ENCODE results near the gene PRRC2B. TPM values are rescaled to one million over a fixed set of nuclear protein-coding genes. Genes with fewer than 3 reads are reported as not detected.
"Not testable (repeated sequence)": the region's sequence is repeated elsewhere in the genome, so short reads cannot be mapped to it uniquely, and the experiment has no call there.

PRRC2B gene
- total RNA-seq, 2 donors from 2014 or later: 110 to 114 TPM

- intact Hi-C loops (cut with DNase I, micrococcal nuclease): no loop called here
- ATAC-seq (no peak), DNase-seq (no peak)
These were observed 97.3 kb downstream of the PRRC2B start for GRCh38 chr9:131491001-131491710.

- ATAC-seq (no peak), DNase-seq (no peak)
- intact Hi-C loops (cut with DNase I, micrococcal nuclease): no loop called here
These were observed 98.2 kb downstream of the PRRC2B start for GRCh38 chr9:131492070-131492469.

GRCh38 chr9:131494296-131494870 is 100.5 kb downstream of the PRRC2B start:
- DNase-seq (no peak), ATAC-seq (no peak)
- intact Hi-C loops (cut with DNase I, micrococcal nuclease): no loop called here

GRCh38 chr9:131495785-131496184 is 101.9 kb downstream of the PRRC2B start:
- intact Hi-C loops (cut with DNase I, micrococcal nuclease): no loop called here
- ATAC-seq (no peak), DNase-seq (no peak)

- intact Hi-C loops (cut with DNase I, micrococcal nuclease): no loop called here
- peak in 1 of 2 donors; percentile 42 for DNase-seq
- peak; percentile 80 for ATAC-seq
These were observed 103.0 kb downstream of the PRRC2B start for GRCh38 chr9:131496844-131497405.

GRCh38 chr9:131499254-131499767 is 105.4 kb downstream of the PRRC2B start:
- intact Hi-C loops (cut with DNase I, micrococcal nuclease): no loop called here
- ATAC-seq: no peak

GRCh38 chr9:131500377-131500776 is 106.5 kb downstream of the PRRC2B start:
- DNase-seq (no peak), ATAC-seq (no peak)
- intact Hi-C loops (cut with DNase I, micrococcal nuclease): no loop called here

More at GRCh38 chr9:131499254-131499767, 105.4 kb downstream of the PRRC2B start:
- no peak for DNase-seq

GRCh38 chr9:131500939-131501541 is 107.2 kb downstream of the PRRC2B start:
- ATAC-seq: no peak
- intact Hi-C loops (cut with DNase I, micrococcal nuclease): no loop called here
- DNase-seq: no peak

GRCh38 chr9:131502781-131503625 is 109.1 kb downstream of the PRRC2B start, which contains the start of gene POMT1:
TSS of gene POMT1 (plus strand) at chr9:131502918. CDS start at chr9:131504219, 1,301 bp downstream.
- peak; percentile 92 for ATAC-seq
- DNase-seq: peak; percentile 86 to 90
- intact Hi-C loops (cut with DNase I, micrococcal nuclease): no loop called here

- peak; percentile 23 for ATAC-seq
- intact Hi-C loops (cut with DNase I, micrococcal nuclease): no loop called here
These were observed 110.0 kb downstream of the PRRC2B start for GRCh38 chr9:131503626-131504465.

GRCh38 chr9:131505012-131505411 is 111.1 kb downstream of the PRRC2B start:
- ATAC-seq (no peak), DNase-seq (no peak)
- intact Hi-C loops (cut with DNase I, micrococcal nuclease): no loop called here

More at GRCh38 chr9:131503626-131504465, 110.0 kb downstream of the PRRC2B start:
- peak in 1 of 2 donors; percentile 26 for DNase-seq

- intact Hi-C loops (cut with DNase I, micrococcal nuclease): no loop called here
- ATAC-seq (no peak), DNase-seq (no peak)
These were observed 117.5 kb downstream of the PRRC2B start for GRCh38 chr9:131511416-131511815.

GRCh38 chr9:131511880-131512279 is 118.0 kb downstream of the PRRC2B start:
- no peak for DNase-seq
- intact Hi-C loops (cut with DNase I, micrococcal nuclease): no loop called here

GRCh38 chr9:131513177-131513576 is 119.3 kb downstream of the PRRC2B start:
- ATAC-seq (no peak), DNase-seq (no peak)
- intact Hi-C loops (cut with DNase I, micrococcal nuclease): no loop called here

More at GRCh38 chr9:131511880-131512279, 118.0 kb downstream of the PRRC2B start:
- ATAC-seq: no peak

- DNase-seq; ATAC-seq; intact Hi-C loops (cut with DNase I, micrococcal nuclease): not testable (repeated sequence)
These were observed 121.7 kb downstream of the PRRC2B start for GRCh38 chr9:131515559-131516031.

- intact Hi-C loops (cut with DNase I, micrococcal nuclease): no loop called here
- DNase-seq: no peak
- no peak for ATAC-seq
These were observed 122.2 kb downstream of the PRRC2B start for GRCh38 chr9:131516100-131516499.

GRCh38 chr9:131516930-131517329 is 123.0 kb downstream of the PRRC2B start:
- ATAC-seq (no peak), DNase-seq (no peak)
- intact Hi-C loops (cut with DNase I, micrococcal nuclease): no loop called here

Data from left colon (tissue), 2 donors.